HG02571 (cell line): Measurements from ENCODE around the gene ZNF423.
"Not testable (repeated sequence)": the region's sequence is repeated elsewhere in the genome, so short reads cannot be mapped to it uniquely, and the experiment has no call there.

Source experiments
- ATAC-seq: cut with Tn5 transposase; IDR thresholded peaks from one replicate; pipeline ENCODE4 v1.9.1; 2021; ENCODE audit warnings: mild to moderate bottlenecking, moderate library complexity; ENCODE audit not compliant: unreplicated experiment

Gene ZNF423

GRCh38 chr16:49700251-49701064, 155.5 kb downstream of the ZNF423 start:
- ATAC-seq, result no peak

GRCh38 chr16:49699841-49700175, 156.1 kb downstream of the ZNF423 start:
- no peak for ATAC-seq

GRCh38 chr16:49698931-49699840, 156.7 kb downstream of the ZNF423 start:
- ATAC-seq, result no peak

GRCh38 chr16:49698453-49698815, 157.5 kb downstream of the ZNF423 start:
- no peak for ATAC-seq

GRCh38 chr16:49697631-49698452, 158.1 kb downstream of the ZNF423 start:
- no peak for ATAC-seq

- no peak for ATAC-seq
Measured at GRCh38 chr16:49696414-49697101, 159.4 kb downstream of the ZNF423 start.

- no peak for ATAC-seq
Measured at GRCh38 chr16:49695782-49696413, 160.0 kb downstream of the ZNF423 start.

- no peak for ATAC-seq
Measured at GRCh38 chr16:49693445-49693844, 162.5 kb downstream of the ZNF423 start.

- no peak for ATAC-seq
Measured at GRCh38 chr16:49690778-49691177, 165.1 kb downstream of the ZNF423 start.

GRCh38 chr16:49688036-49688697, 167.7 kb downstream of the ZNF423 start:
- no peak for ATAC-seq

- no peak for ATAC-seq
Measured at GRCh38 chr16:49687476-49688002, 168.4 kb downstream of the ZNF423 start.

GRCh38 chr16:49684696-49685095, 171.2 kb downstream of the ZNF423 start:
- no peak for ATAC-seq

- no peak for ATAC-seq
Measured at GRCh38 chr16:49682577-49683165, 173.2 kb downstream of the ZNF423 start.

- no peak for ATAC-seq
Measured at GRCh38 chr16:49681217-49681883, 174.6 kb downstream of the ZNF423 start.

GRCh38 chr16:49679095-49679494, 176.8 kb downstream of the ZNF423 start:
- ATAC-seq, result no peak

- not testable (repeated sequence) for ATAC-seq
Measured at GRCh38 chr16:49677661-49678060, 178.3 kb downstream of the ZNF423 start.

- no peak for ATAC-seq
Measured at GRCh38 chr16:49675413-49675812, 180.5 kb downstream of the ZNF423 start.

GRCh38 chr16:49674990-49675389, 180.9 kb downstream of the ZNF423 start:
- no peak for ATAC-seq
